GM23338 (cell line): ENCODE results near the gene GGPS1.

Source experiments
- CREB1 ChIP-seq: fragments of 250-450 bp; sonication (Bioruptor Pico); IDR thresholded peaks from 2 replicates; pipeline ENCODE4 v1.5.0; 2020; ENCODE audit warnings: low read depth, mild to moderate bottlenecking, moderate library complexity
- EZH2 ChIP-seq: fragments of 200-600 bp; sonication (generic); IDR thresholded peaks from one replicate; pipeline ENCODE4 v1.8.0; 2017; ENCODE audit warnings: antibody characterized with exemption, mild to moderate bottlenecking, low read depth; ENCODE audit not compliant: unreplicated experiment
- EZH2phosphoT487 ChIP-seq: fragments of 200-600 bp; sonication (generic); IDR thresholded peaks from one replicate; pipeline ENCODE4 v1.8.1; 2018; ENCODE audit warnings: antibody characterized with exemption; ENCODE audit not compliant: unreplicated experiment
- JUNB ChIP-seq: IDR thresholded peaks from one replicate; pipeline ENCODE4 v1.6.1; 2016; ENCODE audit warnings: antibody characterized with exemption; ENCODE audit not compliant: unreplicated experiment
- NANOG ChIP-seq: IDR thresholded peaks from 2 replicates; pipeline ENCODE4 v1.6.1; 2016; ENCODE audit warnings: antibody characterized with exemption, borderline replicate concordance
- POLR2AphosphoS5 ChIP-seq: IDR thresholded peaks from 2 replicates; pipeline ENCODE4 v1.6.1; 2016; ENCODE audit warnings: antibody characterized with exemption, low read depth
- STAT1 ChIP-seq: IDR thresholded peaks from one replicate; pipeline ENCODE4 v1.6.1; 2016; ENCODE audit warnings: antibody characterized with exemption; ENCODE audit not compliant: unreplicated experiment
- ZNF114 ChIP-seq: fragments of 250-450 bp; sonication (Bioruptor Pico); IDR thresholded peaks from 2 replicates; pipeline ENCODE4 v1.5.0; 2020; ENCODE audit warnings: mild to moderate bottlenecking, moderate library complexity
- ZNF331 ChIP-seq: fragments of 250-450 bp; sonication (Bioruptor Pico); IDR thresholded peaks from 2 replicates; pipeline ENCODE4 v1.5.0; 2020; ENCODE audit warnings: low read depth, mild to moderate bottlenecking, moderate library complexity
- TF ChIP-seq, protein P1 (sequence below), 2 experiments: fragments of 200-600 bp in 1 of 2; sonication (generic) in 1 of 2; conservative IDR thresholded peaks; 2 replicates each; pipeline versions ENCODE4 v1.5.1 to v1.6.1; 2016 to 2017; ENCODE audit warnings: antibody characterized with exemption in 2 of 2, low read depth in 2 of 2, mild to moderate bottlenecking in 2 of 2, moderate library complexity in 1 of 2
- TF ChIP-seq, protein P2 (sequence below): IDR thresholded peaks from one replicate; pipeline ENCODE4 v1.6.1; 2018; ENCODE audit warnings: antibody characterized with exemption; ENCODE audit not compliant: unreplicated experiment
- TF ChIP-seq, protein P3 (sequence below): IDR thresholded peaks from 2 replicates; pipeline ENCODE4 v1.6.1; 2016; ENCODE audit warnings: antibody characterized with exemption

DNA sequence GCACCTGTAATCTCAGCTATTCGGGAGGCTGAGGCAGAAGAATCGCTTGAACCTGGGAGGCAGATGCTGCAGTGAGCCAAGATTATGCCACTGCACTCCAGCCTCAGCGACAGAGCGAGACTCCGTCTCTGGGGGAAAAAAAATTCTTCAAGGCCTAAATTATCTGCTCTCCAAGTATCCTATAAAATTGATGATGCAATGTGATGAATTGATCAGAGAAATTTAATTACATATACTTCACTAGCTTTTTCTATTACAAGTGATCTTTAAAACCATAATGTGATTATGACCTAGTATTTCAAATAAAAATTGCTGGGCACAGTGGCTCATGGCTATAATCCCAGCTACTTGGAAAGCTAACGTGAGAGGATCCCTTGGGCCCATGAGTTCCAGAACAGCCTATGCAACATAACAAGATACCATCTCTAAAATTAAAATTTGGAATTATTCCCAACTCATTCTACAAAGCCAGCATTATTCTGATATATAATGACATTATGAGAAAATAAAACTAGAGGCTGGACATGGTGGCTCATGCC, 44.1 kb upstream of the GGPS1 start:
- TF ChIP-seq EZH2phosphoT487 (no peak), EZH2 (no peak), POLR2AphosphoS5 (no peak), CREB1 (CRISPR knock-in tag) (no peak), ZNF114 (CRISPR knock-in tag) (no peak), ZNF331 (CRISPR knock-in tag) (no peak), STAT1 (no peak), JUNB (no peak), NANOG (no peak)
- TF ChIP-seq, protein P1, sequence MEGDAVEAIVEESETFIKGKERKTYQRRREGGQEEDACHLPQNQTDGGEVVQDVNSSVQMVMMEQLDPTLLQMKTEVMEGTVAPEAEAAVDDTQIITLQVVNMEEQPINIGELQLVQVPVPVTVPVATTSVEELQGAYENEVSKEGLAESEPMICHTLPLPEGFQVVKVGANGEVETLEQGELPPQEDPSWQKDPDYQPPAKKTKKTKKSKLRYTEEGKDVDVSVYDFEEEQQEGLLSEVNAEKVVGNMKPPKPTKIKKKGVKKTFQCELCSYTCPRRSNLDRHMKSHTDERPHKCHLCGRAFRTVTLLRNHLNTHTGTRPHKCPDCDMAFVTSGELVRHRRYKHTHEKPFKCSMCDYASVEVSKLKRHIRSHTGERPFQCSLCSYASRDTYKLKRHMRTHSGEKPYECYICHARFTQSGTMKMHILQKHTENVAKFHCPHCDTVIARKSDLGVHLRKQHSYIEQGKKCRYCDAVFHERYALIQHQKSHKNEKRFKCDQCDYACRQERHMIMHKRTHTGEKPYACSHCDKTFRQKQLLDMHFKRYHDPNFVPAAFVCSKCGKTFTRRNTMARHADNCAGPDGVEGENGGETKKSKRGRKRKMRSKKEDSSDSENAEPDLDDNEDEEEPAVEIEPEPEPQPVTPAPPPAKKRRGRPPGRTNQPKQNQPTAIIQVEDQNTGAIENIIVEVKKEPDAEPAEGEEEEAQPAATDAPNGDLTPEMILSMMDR (conservative IDR thresholded peaks at IDR 0.05; ENCODE audit: low read depth in 2 of 2) = no peak
- TF ChIP-seq, protein P2, sequence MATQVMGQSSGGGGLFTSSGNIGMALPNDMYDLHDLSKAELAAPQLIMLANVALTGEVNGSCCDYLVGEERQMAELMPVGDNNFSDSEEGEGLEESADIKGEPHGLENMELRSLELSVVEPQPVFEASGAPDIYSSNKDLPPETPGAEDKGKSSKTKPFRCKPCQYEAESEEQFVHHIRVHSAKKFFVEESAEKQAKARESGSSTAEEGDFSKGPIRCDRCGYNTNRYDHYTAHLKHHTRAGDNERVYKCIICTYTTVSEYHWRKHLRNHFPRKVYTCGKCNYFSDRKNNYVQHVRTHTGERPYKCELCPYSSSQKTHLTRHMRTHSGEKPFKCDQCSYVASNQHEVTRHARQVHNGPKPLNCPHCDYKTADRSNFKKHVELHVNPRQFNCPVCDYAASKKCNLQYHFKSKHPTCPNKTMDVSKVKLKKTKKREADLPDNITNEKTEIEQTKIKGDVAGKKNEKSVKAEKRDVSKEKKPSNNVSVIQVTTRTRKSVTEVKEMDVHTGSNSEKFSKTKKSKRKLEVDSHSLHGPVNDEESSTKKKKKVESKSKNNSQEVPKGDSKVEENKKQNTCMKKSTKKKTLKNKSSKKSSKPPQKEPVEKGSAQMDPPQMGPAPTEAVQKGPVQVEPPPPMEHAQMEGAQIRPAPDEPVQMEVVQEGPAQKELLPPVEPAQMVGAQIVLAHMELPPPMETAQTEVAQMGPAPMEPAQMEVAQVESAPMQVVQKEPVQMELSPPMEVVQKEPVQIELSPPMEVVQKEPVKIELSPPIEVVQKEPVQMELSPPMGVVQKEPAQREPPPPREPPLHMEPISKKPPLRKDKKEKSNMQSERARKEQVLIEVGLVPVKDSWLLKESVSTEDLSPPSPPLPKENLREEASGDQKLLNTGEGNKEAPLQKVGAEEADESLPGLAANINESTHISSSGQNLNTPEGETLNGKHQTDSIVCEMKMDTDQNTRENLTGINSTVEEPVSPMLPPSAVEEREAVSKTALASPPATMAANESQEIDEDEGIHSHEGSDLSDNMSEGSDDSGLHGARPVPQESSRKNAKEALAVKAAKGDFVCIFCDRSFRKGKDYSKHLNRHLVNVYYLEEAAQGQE = no peak
- TF ChIP-seq, protein P3, sequence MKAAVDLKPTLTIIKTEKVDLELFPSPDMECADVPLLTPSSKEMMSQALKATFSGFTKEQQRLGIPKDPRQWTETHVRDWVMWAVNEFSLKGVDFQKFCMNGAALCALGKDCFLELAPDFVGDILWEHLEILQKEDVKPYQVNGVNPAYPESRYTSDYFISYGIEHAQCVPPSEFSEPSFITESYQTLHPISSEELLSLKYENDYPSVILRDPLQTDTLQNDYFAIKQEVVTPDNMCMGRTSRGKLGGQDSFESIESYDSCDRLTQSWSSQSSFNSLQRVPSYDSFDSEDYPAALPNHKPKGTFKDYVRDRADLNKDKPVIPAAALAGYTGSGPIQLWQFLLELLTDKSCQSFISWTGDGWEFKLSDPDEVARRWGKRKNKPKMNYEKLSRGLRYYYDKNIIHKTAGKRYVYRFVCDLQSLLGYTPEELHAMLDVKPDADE = no peak
